Fibroblast of the aortic adventitia (primary cell): ENCODE measurements around the gene ALDH16A1. TPM values are rescaled to one million over a fixed set of nuclear protein-coding genes. Genes with fewer than 3 reads are reported as not detected.

ENCODE experiments used
- DNase-seq: peaks from one replicate; pipeline ENCODE4 v3.0.0-alpha.2; 2010; ENCODE audit warnings: low read depth
- H3K4me3 ChIP-seq: 2 replicates; pipeline ENCODE4 v1.5.1; 2011; ENCODE audit warnings: low read depth, mild to moderate bottlenecking, control low read depth, low read length, moderate library complexity
- total RNA-seq: library from RNA; depleted of rRNA; stranded (reverse); fragments of >200 nt; gene quantifications from 2 replicates; pipeline ENCODE4 v1.2.3, GENCODE V29; 2012; ENCODE audit warnings: low replicate concordance
- TF ChIP-seq, protein P1 (sequence below): IDR thresholded peaks from 2 replicates; pipeline ENCODE4 v1.5.1; 2011; ENCODE audit warnings: mild to moderate bottlenecking, low read length, control low read depth, inconsistent platforms; ENCODE audit not compliant: insufficient read depth

Gene ALDH16A1
- total RNA-seq, 1 donor: 25.0 TPM

- DNase-seq: peak; percentile 60
These were observed 44.2 kb downstream of the ALDH16A1 start for GRCh38 chr19:49497047-49497788.

DNA sequence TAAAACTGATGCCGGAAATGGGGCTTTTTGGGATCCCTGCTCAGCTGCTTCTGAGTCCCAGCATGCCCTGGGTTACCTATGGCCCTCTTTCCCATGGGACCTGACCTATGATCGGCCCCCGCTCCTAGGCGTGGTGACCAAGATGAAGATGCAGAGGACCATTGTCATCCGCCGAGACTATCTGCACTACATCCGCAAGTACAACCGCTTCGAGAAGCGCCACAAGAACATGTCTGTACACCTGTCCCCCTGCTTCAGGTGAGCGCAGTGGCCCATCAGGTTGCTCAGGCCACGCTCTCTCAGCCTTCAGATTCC is 44.7 kb downstream of the ALDH16A1 start:
- DNase-seq: no peak
- H3K4me3 ChIP-seq: peak overlapping the region; percentile 96
- TF ChIP-seq, protein P1, sequence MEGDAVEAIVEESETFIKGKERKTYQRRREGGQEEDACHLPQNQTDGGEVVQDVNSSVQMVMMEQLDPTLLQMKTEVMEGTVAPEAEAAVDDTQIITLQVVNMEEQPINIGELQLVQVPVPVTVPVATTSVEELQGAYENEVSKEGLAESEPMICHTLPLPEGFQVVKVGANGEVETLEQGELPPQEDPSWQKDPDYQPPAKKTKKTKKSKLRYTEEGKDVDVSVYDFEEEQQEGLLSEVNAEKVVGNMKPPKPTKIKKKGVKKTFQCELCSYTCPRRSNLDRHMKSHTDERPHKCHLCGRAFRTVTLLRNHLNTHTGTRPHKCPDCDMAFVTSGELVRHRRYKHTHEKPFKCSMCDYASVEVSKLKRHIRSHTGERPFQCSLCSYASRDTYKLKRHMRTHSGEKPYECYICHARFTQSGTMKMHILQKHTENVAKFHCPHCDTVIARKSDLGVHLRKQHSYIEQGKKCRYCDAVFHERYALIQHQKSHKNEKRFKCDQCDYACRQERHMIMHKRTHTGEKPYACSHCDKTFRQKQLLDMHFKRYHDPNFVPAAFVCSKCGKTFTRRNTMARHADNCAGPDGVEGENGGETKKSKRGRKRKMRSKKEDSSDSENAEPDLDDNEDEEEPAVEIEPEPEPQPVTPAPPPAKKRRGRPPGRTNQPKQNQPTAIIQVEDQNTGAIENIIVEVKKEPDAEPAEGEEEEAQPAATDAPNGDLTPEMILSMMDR: no peak

More at GRCh38 chr19:49497047-49497788, 44.2 kb downstream of the ALDH16A1 start:
- TF ChIP-seq, protein P1: no peak
- peak overlapping the region; percentile 96 for H3K4me3 ChIP-seq

- H3K4me3 ChIP-seq: peak overlapping the region; percentile 14
- TF ChIP-seq, protein P1: no peak
These were observed 45.5 kb downstream of the ALDH16A1 start for GRCh38 chr19:49498475-49498874.

GRCh38 chr19:49499030-49499670 is 46.1 kb downstream of the ALDH16A1 start:
- DNase-seq: no peak
- TF ChIP-seq, protein P1: no peak
- H3K4me3 ChIP-seq: no peak overlapping the region

More at GRCh38 chr19:49498475-49498874, 45.5 kb downstream of the ALDH16A1 start:
- DNase-seq: no peak

DNA sequence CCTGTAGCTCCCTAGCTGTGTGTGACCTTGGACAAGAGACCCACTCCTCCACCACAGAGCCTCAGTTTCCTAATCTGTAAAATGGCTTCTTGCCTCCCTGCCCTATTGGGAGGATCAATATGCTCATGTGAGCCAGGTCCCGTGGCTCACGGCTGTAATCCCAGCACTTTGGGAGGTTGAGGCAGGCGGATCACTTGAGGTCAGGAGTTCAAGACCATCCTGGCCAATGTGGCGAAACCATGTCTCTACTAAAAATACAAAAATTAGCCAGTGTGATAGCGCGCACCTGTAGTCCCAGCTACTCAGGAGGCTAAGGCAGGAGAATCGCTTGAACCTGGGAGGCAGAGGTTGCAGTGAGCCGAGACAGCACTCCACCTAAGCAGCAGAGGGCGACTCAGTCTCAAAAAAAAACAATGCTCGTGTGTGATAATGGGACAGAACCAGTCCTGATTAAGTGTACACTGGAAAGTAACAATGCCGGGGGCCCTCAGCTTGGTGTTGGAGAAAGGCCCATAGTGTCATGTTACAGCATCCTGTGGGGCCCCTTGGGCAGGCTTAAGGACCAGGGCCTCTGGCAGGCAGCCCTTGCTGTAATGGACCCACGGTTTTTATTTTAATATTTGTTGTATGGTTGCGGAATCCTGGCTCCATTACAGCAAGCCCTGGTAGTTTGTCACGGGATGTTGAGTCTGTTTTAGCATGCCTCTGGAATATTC is 50.0 kb downstream of the ALDH16A1 start:
- H3K4me3 ChIP-seq: no peak overlapping the region
- DNase-seq: peak; percentile 92
- TF ChIP-seq, protein P1: peak; percentile 65

DNA sequence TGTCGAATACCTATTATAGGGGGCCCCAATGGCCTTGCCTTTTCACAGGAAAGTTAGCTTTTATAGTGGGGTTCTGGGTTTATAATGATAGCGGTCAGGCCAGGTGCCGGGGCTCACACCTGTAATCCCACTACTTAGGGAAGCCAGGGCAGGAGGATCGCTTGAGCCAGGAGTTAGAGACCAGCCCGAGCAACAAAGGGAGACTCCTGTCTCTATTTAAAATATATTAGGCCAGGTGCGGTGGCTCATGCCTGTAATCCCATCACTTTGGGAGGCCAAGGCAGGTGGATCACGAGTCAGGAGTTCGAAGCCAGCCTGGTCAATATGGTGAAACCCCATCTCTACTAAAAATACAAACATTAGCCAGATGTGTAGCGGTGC is 50.5 kb downstream of the ALDH16A1 start:
- TF ChIP-seq, protein P1: no peak
- H3K4me3 ChIP-seq: no peak overlapping the region
- DNase-seq: no peak
